H1 (cell line): Measurements from ENCODE around the gene ACYP2. TPM values are rescaled to one million over a fixed set of nuclear protein-coding genes. Genes with fewer than 3 reads are reported as not detected.

Experiments
- CTCF ChIA-PET: fragments of 300-600 bp; sonication (Branson Sonifier 250); formaldehyde crosslinking; loops from one replicate; lab custom pipeline; 2021; ENCODE audit not compliant: partially characterized antibody; lab: Charles Lee
- POLR2A ChIA-PET: fragments of 300-600 bp; sonication (Branson Sonifier 250); formaldehyde crosslinking; loops from one replicate; lab custom pipeline; 2021; ENCODE audit warnings: inconsistent platforms; ENCODE audit not compliant: partially characterized antibody; lab: Charles Lee
- DNase-seq, 2 experiments: peaks; one replicate each; pipeline versions ENCODE4 v3.0.0 to v3.0.0-alpha.2; 2010 to 2022; ENCODE audit warnings: low spot score in 2 of 2, low read depth in 1 of 2, mixed read lengths in 1 of 2
- FAIRE-seq: peaks from 2 replicates; lab custom pipeline; 2011; peaks lifted over from hg19 to GRCh38; lab: Jason Lieb, UNC
- H2AFZ ChIP-seq: 2 replicates; pipeline ENCODE4 v1.8.1; 2012; ENCODE audit warnings: low read length, inconsistent platforms
- H2AK5ac ChIP-seq: 2 replicates; pipeline ENCODE4 v1.6.1; 2013; ENCODE audit warnings: low read depth, low read length
- H2BK120ac ChIP-seq: replicated peaks from 2 replicates; pipeline ENCODE3; 2013; ENCODE audit warnings: low read depth, low read length, inconsistent platforms
- H2BK12ac ChIP-seq: 2 replicates; pipeline ENCODE4 v1.6.1; 2013; ENCODE audit warnings: low read depth, low read length
- H2BK15ac ChIP-seq: 2 replicates; pipeline ENCODE4 v1.6.1; 2013; ENCODE audit warnings: low read length
- H2BK20ac ChIP-seq: 2 replicates; pipeline ENCODE4 v1.6.1; 2013; ENCODE audit warnings: low read length
- H2BK5ac ChIP-seq: 2 replicates; pipeline ENCODE4 v1.6.1; 2013; ENCODE audit warnings: low read depth, low read length
- H3K14ac ChIP-seq: 2 replicates; pipeline ENCODE4 v1.6.1; 2013; ENCODE audit warnings: inconsistent platforms; ENCODE audit not compliant: insufficient read length
- H3K18ac ChIP-seq: 2 replicates; pipeline ENCODE4 v1.6.1; 2013; ENCODE audit warnings: low read length; ENCODE audit errors: extremely low read depth
- H3K23ac ChIP-seq: 2 replicates; pipeline ENCODE4 v1.6.1; 2013; ENCODE audit warnings: inconsistent platforms; ENCODE audit not compliant: insufficient read length
- H3K23me2 ChIP-seq: 2 replicates; pipeline ENCODE4 v1.6.1; 2013; ENCODE audit warnings: low read depth, low read length
- H3K27ac ChIP-seq: 2 replicates; pipeline ENCODE4 v1.6.1; 2011; ENCODE audit warnings: low read depth, low read length, inconsistent platforms
- H3K27me3 ChIP-seq, 4 experiments: replicated peaks in 1 of 4; 1 replicate in 1 of 4; 2 replicates in 3 of 4; pipeline versions ENCODE4 v1.6.1 to v1.8.1; 2011 to 2013; ENCODE audit warnings: low read length in 3 of 4, mild to moderate bottlenecking in 3 of 4, inconsistent platforms in 2 of 4, mixed read lengths in 2 of 4, moderate library complexity in 1 of 4; ENCODE audit not compliant: control insufficient read depth in 3 of 4, insufficient read depth in 3 of 4; ENCODE audit errors: extremely low read depth in 1 of 4
- H3K36me3 ChIP-seq, 4 experiments: 2 replicates each; pipeline versions ENCODE4 v1.6.1 to v1.8.1; 2011 to 2013; ENCODE audit warnings: mild to moderate bottlenecking in 4 of 4, low read length in 3 of 4, moderate library complexity in 2 of 4, control low read depth in 1 of 4, inconsistent platforms in 1 of 4; ENCODE audit not compliant: insufficient read depth in 4 of 4, control insufficient read depth in 2 of 4
- H3K4ac ChIP-seq: replicated peaks from 2 replicates; pipeline ENCODE3; 2013; ENCODE audit warnings: low read length, low read depth, mixed read lengths, inconsistent platforms; ENCODE audit not compliant: insufficient read length
- H3K4me1 ChIP-seq, 4 experiments: replicated peaks in 1 of 4; 1 replicate in 1 of 4; 2 replicates in 3 of 4; pipeline versions ENCODE4 v1.6.1 to v1.8.1; 2011 to 2013; ENCODE audit warnings: low read length in 3 of 4, inconsistent platforms in 2 of 4, mixed read lengths in 1 of 4; ENCODE audit not compliant: insufficient read depth in 4 of 4, control insufficient read depth in 3 of 4
- H3K4me2 ChIP-seq, 2 experiments: 2 replicates each; pipeline versions ENCODE4 v1.6.1 to v1.8.1; 2011 to 2013; ENCODE audit warnings: low read depth in 2 of 2, low read length in 2 of 2, control low read depth in 1 of 2, inconsistent platforms in 1 of 2, mild to moderate bottlenecking in 1 of 2; ENCODE audit not compliant: insufficient read depth in 1 of 2
- H3K4me3 ChIP-seq, 4 experiments: fragments of 200-600, 300-600 bp in 1 of 4; sonication (generic), shearing (Covaris generic), sonication (Bioruptor Twin) in 1 of 4; 2 replicates each; pipeline versions ENCODE4 v1.5.1 to v1.8.1; 2011 to 2016; ENCODE audit warnings: low read length in 4 of 4, low read depth in 3 of 4, control low read depth in 2 of 4, inconsistent platforms in 2 of 4, mild to moderate bottlenecking in 2 of 4, mixed read lengths in 1 of 4, moderate library complexity in 1 of 4; ENCODE audit not compliant: insufficient read depth in 2 of 4; ENCODE audit errors: extremely low read depth in 1 of 4
- H3K56ac ChIP-seq: replicated peaks from 2 replicates; pipeline ENCODE3; 2013; ENCODE audit warnings: low read depth, mild to moderate bottlenecking, mixed read lengths, low read length, inconsistent platforms; ENCODE audit not compliant: insufficient read length
- H3K79me1 ChIP-seq: 2 replicates; pipeline ENCODE4 v1.6.1; 2013; ENCODE audit warnings: low read depth, low read length, control low read depth
- H3K79me2 ChIP-seq, 2 experiments: 2 replicates each; pipeline versions ENCODE4 v1.6.1 to v1.8.1; 2012 to 2013; ENCODE audit warnings: low read length in 2 of 2, mild to moderate bottlenecking in 2 of 2, inconsistent platforms in 1 of 2; ENCODE audit not compliant: insufficient read depth in 2 of 2, control insufficient read depth in 1 of 2
- H3K9ac ChIP-seq, 4 experiments: replicated peaks in 1 of 4; 1 replicate in 1 of 4; 2 replicates in 3 of 4; pipeline versions ENCODE4 v1.6.1 to v1.8.1; 2011 to 2013; ENCODE audit warnings: low read depth in 3 of 4, low read length in 3 of 4, control low read depth in 2 of 4, mild to moderate bottlenecking in 2 of 4, moderate library complexity in 2 of 4, inconsistent platforms in 1 of 4; ENCODE audit errors: extremely low read depth in 1 of 4
- H3K9me3 ChIP-seq, 2 experiments: 2 replicates each; pipeline versions ENCODE4 v1.6.1 to v1.8.1; 2012 to 2013; ENCODE audit warnings: mild to moderate bottlenecking in 2 of 2, moderate library complexity in 2 of 2, control low read depth in 1 of 2, inconsistent platforms in 1 of 2, low read depth in 1 of 2, low read length in 1 of 2, mixed read lengths in 1 of 2; ENCODE audit not compliant: insufficient read depth in 2 of 2
- H4K20me1 ChIP-seq, 2 experiments: replicated peaks in 1 of 2; 2 replicates each; pipeline versions ENCODE3 to v1.8.1; 2011 to 2013; ENCODE audit warnings: inconsistent platforms in 2 of 2, low read length in 2 of 2, mild to moderate bottlenecking in 1 of 2; ENCODE audit not compliant: insufficient read depth in 2 of 2, control insufficient read depth in 1 of 2
- H4K5ac ChIP-seq: 2 replicates; pipeline ENCODE4 v1.6.1; 2013; ENCODE audit warnings: low read length, low read depth, mixed read lengths, inconsistent platforms; ENCODE audit not compliant: insufficient read length
- H4K8ac ChIP-seq: 2 replicates; pipeline ENCODE4 v1.8.0; 2013; ENCODE audit warnings: mild to moderate bottlenecking, moderate library complexity, low read length, inconsistent platforms; ENCODE audit not compliant: insufficient read depth; ENCODE audit errors: extremely low read depth
- H4K91ac ChIP-seq: replicated peaks from 2 replicates; pipeline ENCODE3; 2013; ENCODE audit warnings: low read length, mixed read lengths, inconsistent platforms; ENCODE audit not compliant: insufficient read length
- CBX5 ChIP-seq: fragments of 300-800, 300-1000 bp; sonication (generic); IDR thresholded peaks from 2 replicates; pipeline ENCODE4 v1.7.1; 2016; ENCODE audit warnings: antibody characterized with exemption, low read length, low read depth
- CBX8 ChIP-seq: fragments of 300-800, 300-1000 bp; sonication (generic); IDR thresholded peaks from 2 replicates; pipeline ENCODE4 v1.7.1; 2016; ENCODE audit warnings: low read depth, low read length, borderline replicate concordance
- EZH2 ChIP-seq: fragments of 200-600 bp; sonication (generic); IDR thresholded peaks from 2 replicates; pipeline ENCODE4 v1.7.1; 2012; ENCODE audit warnings: low read depth, mild to moderate bottlenecking, moderate library complexity, low read length, inconsistent platforms; ENCODE audit not compliant: severe bottlenecking
- FOSL1 ChIP-seq: IDR thresholded peaks from 2 replicates; pipeline ENCODE4 v1.6.1; 2011; ENCODE audit warnings: mild to moderate bottlenecking, low read depth, low read length, moderate library complexity; ENCODE audit not compliant: insufficient read depth
- HDAC6 ChIP-seq: IDR thresholded peaks from one replicate; pipeline ENCODE4 v1.7.1; 2012; ENCODE audit warnings: low read depth, mild to moderate bottlenecking, inconsistent platforms, low read length, moderate library complexity
- JUND ChIP-seq: IDR thresholded peaks from 2 replicates; pipeline ENCODE4 v1.6.1; 2011; ENCODE audit warnings: mild to moderate bottlenecking, improper control_type of control experiment, low read length
- KDM1A ChIP-seq: fragments of 200-600, 300-600 bp; sonication (generic); IDR thresholded peaks from 2 replicates; pipeline ENCODE4 v1.7.1; 2016; ENCODE audit warnings: mild to moderate bottlenecking, low read length, borderline replicate concordance
- KDM5A ChIP-seq: fragments of 200-600 bp; IDR thresholded peaks from 2 replicates; pipeline ENCODE4 v1.7.1; 2012; ENCODE audit warnings: mild to moderate bottlenecking, low read length, inconsistent platforms, mixed read lengths
- MAFK ChIP-seq: IDR thresholded peaks from 2 replicates; pipeline ENCODE4 v1.6.1; 2012; ENCODE audit warnings: low read depth, mild to moderate bottlenecking, improper control_type of control experiment, low read length
- NANOG ChIP-seq: IDR thresholded peaks from 2 replicates; pipeline ENCODE4 v1.6.1; 2011; ENCODE audit warnings: low read length, low read depth, mild to moderate bottlenecking, inconsistent platforms; ENCODE audit not compliant: insufficient read depth, poor library complexity, severe bottlenecking
- POLR2A ChIP-seq, 2 experiments: IDR thresholded peaks; 1 replicate in 1 of 2; 2 replicates in 1 of 2; pipeline ENCODE4 v1.6.1; 2011; ENCODE audit warnings: low read depth in 2 of 2, low read length in 2 of 2, mild to moderate bottlenecking in 2 of 2; ENCODE audit errors: control extremely low read depth in 1 of 2
- SIN3A ChIP-seq, 2 experiments: IDR thresholded peaks in 1 of 2; conservative IDR thresholded peaks in 1 of 2; 2 replicates each; pipeline ENCODE4 v1.6.1; 2011 to 2012; ENCODE audit warnings: low read length in 2 of 2, improper control_type of control experiment in 1 of 2, low read depth in 1 of 2, mild to moderate bottlenecking in 1 of 2
- SIX5 ChIP-seq: IDR thresholded peaks from 2 replicates; pipeline ENCODE4 v1.6.1; 2011; ENCODE audit warnings: mild to moderate bottlenecking, low read depth, low read length
- SP4 ChIP-seq: IDR thresholded peaks from 2 replicates; pipeline ENCODE4 v1.6.1; 2012; ENCODE audit warnings: low read length, inconsistent platforms
- WGBS, 2 experiments: shearing (Covaris generic) in 1 of 2; methylation state at CpG; one replicate each; pipeline versions ENCODE4 v1.1.6 to v1.1.7; 2013 to 2015; ENCODE audit warnings: low lambda C conversion rate in 2 of 2, mixed read lengths in 2 of 2, inconsistent platforms in 1 of 2, low coverage in 1 of 2, missing lambda C conversion rate in 1 of 2; ENCODE audit not compliant: insufficient replicate concordance in 2 of 2, insufficient coverage in 1 of 2, insufficient read length in 1 of 2; ENCODE audit errors: extremely low coverage in 1 of 2, missing lambda C conversion rate in 1 of 2; 5-methylcytosine and 5-hydroxymethylcytosine counted together
- polyA plus RNA-seq, 7 experiments: library from polyadenylated mRNA; depleted of rRNA in 3 of 7; stranded (reverse) in 5 of 7; unstranded in 2 of 7; fragments of >200 nt in 5 of 7; fragments of 200-250 nt in 2 of 7; gene quantifications; 1 replicate in 5 of 7; 2 replicates in 1 of 7; 4 replicates in 1 of 7; pipeline versions ENCODE4 v1.2.1 to v1.2.3, GENCODE V29; 2011 to 2013; ENCODE audit warnings: missing spikeins in 2 of 7, mixed read lengths in 2 of 7
- total RNA-seq: library from RNA; stranded (reverse); fragmentation: NEBNext Ultra II Directional; extraction: Animal tissue kit (Norgen Biotek cat#: 25700); gene quantifications from 2 replicates; pipeline ENCODE4 v1.2.1, GENCODE V29; 2021

The ACYP2 gene
- total and polyA plus RNA-seq, 2 of the 8 experiments (the other 6 are each of a cell fraction or from before 2014, with no cell fraction given), result 3.4 to 4.4 TPM

- ChIA-PET CTCF (interaction anchor here (0.6 to 1.0 kb wide), 4 partner anchors 15 to 337 kb away, joined by 3 to 8 read pairs (median 3); no protein-coding TSS in a partner anchor), POLR2A (interaction anchor here (0.6 kb wide), 1 partner anchor 212 kb away, joined by 3 read pairs; no protein-coding TSS in a partner anchor)
- Histone ChIP-seq H3K14ac (no peak overlapping the region), H2AFZ (no peak overlapping the region), H3K36me3 (no peaks in the 10 kb centered on the region), H3K9ac (no peak overlapping the region), H4K5ac (no peak overlapping the region), H3K79me1 (no peaks in the 10 kb centered on the region), H3K27ac (no peak overlapping the region), H3K4ac (no peak overlapping the region), H2BK5ac (no peak overlapping the region), H4K20me1 (no peaks in the 10 kb centered on the region), H3K18ac (no peak overlapping the region), H3K4me3 (no peak overlapping the region), H2BK12ac (no peak overlapping the region), H3K23me2 (no peaks in the 10 kb centered on the region), H2BK15ac (no peak overlapping the region), H3K4me2 (no peak overlapping the region), H4K91ac (no peak overlapping the region), H3K4me1 (no peaks in the 10 kb centered on the region), H2BK20ac (no peak overlapping the region), H3K27me3 (no peaks in the 10 kb centered on the region), H2BK120ac (no peak overlapping the region), H3K56ac (no peak overlapping the region), H3K23ac (no peak overlapping the region), H4K8ac (no peak overlapping the region), H2AK5ac (no peak overlapping the region), H3K9me3 (no peaks in the 10 kb centered on the region), H3K79me2 (no peaks in the 10 kb centered on the region)
- 68% methylated on average over 3 of the region's 3 CpGs; no CpG with 5 or more reads in 1 of the 2 experiments for WGBS, 2 experiments
- DNase-seq, result no peak
- no peak for FAIRE-seq
- no peak for TF ChIP-seq HDAC6
- no peak for TF ChIP-seq CBX5
- TF ChIP-seq SIX5, result no peak
- no peak for TF ChIP-seq KDM5A
- no peak for TF ChIP-seq NANOG
- TF ChIP-seq SP4, result no peak
- TF ChIP-seq FOSL1, result no peak
- no peak for TF ChIP-seq POLR2A (IDR thresholded peaks at IDR 0.05; ENCODE audit: control extremely low read depth in 1 of 2, low read depth in 2 of 2, low read length in 2 of 2)
- TF ChIP-seq EZH2, result no peak
- no peak for TF ChIP-seq JUND
- no peak for TF ChIP-seq KDM1A
- TF ChIP-seq SIN3A (conservative IDR thresholded peaks at IDR 0.05 in 1 of 2, IDR thresholded peaks at IDR 0.05 in 1 of 2; ENCODE audit: low read depth in 1 of 2, low read length in 2 of 2), result no peak
- TF ChIP-seq CBX8, result no peak
- no peak for TF ChIP-seq MAFK
Observed at GRCh38 chr2:54166121-54166773, 50.8 kb downstream of the ACYP2 start.
